Liver (tissue), 9 donors: ENCODE data around the gene DHRSX. TPM values are rescaled to one million over a fixed set of nuclear protein-coding genes. Genes with fewer than 3 reads are reported as not detected.

Experiments used
- DNase-seq: peaks from one replicate; pipeline ENCODE4 v3.0.0-alpha.2; 2017; ENCODE audit warnings: low spot score
- H3K27ac ChIP-seq, 2 donors: one replicate each; pipeline ENCODE4 v1.7.0; 2013; ENCODE audit warnings: inconsistent platforms in 2 of 2, low read length in 2 of 2, control low read depth in 1 of 2, low read depth in 1 of 2, mild to moderate bottlenecking in 1 of 2
- H3K27me3 ChIP-seq, 4 donors: one replicate each; pipeline versions ENCODE4 v1.6.1 to v1.7.0; 2013; ENCODE audit warnings: low read length in 3 of 4, inconsistent platforms in 1 of 4, mild to moderate bottlenecking in 1 of 4, moderate library complexity in 1 of 4; ENCODE audit not compliant: control insufficient read depth in 4 of 4, insufficient read depth in 4 of 4
- H3K36me3 ChIP-seq, 4 donors: one replicate each; pipeline versions ENCODE4 v1.6.1 to v1.7.0; 2013; ENCODE audit warnings: low read length in 3 of 4, mild to moderate bottlenecking in 3 of 4, low read depth in 1 of 4, moderate library complexity in 1 of 4; ENCODE audit not compliant: control insufficient read depth in 4 of 4, insufficient read depth in 3 of 4
- H3K4me1 ChIP-seq, 4 donors: one replicate each; pipeline versions ENCODE4 v1.6.1 to v1.7.0; 2013; ENCODE audit warnings: low read length in 3 of 4, mild to moderate bottlenecking in 3 of 4, moderate library complexity in 1 of 4; ENCODE audit not compliant: control insufficient read depth in 4 of 4, insufficient read depth in 4 of 4
- H3K4me3 ChIP-seq, 3 donors: one replicate each; pipeline versions ENCODE4 v1.6.1 to v1.7.0; 2013; ENCODE audit warnings: low read length in 3 of 3, control low read depth in 1 of 3, low read depth in 1 of 3, mild to moderate bottlenecking in 1 of 3
- H3K9ac ChIP-seq, 2 donors: one replicate each; pipeline ENCODE4 v1.7.0; 2013; ENCODE audit warnings: low read length in 2 of 2, mild to moderate bottlenecking in 2 of 2, moderate library complexity in 2 of 2, control low read depth in 1 of 2, low read depth in 1 of 2
- H3K9me3 ChIP-seq, 4 donors: one replicate each; pipeline versions ENCODE4 v1.6.1 to v1.7.0; 2013; ENCODE audit warnings: low read length in 3 of 4; ENCODE audit not compliant: control insufficient read depth in 4 of 4
- EGR1 ChIP-seq, 2 donors: IDR thresholded peaks; 2 replicates each; pipeline ENCODE4 v1.6.1; 2016 to 2018; ENCODE audit warnings: antibody characterized with exemption in 2 of 2, low read depth in 2 of 2
- FOXA1 ChIP-seq: IDR thresholded peaks from 2 replicates; pipeline ENCODE4 v1.6.1; 2016; ENCODE audit warnings: antibody characterized with exemption
- FOXA2 ChIP-seq: IDR thresholded peaks from 2 replicates; pipeline ENCODE4 v1.6.1; 2016; ENCODE audit warnings: antibody characterized with exemption
- GABPA ChIP-seq, 2 donors: IDR thresholded peaks in 1 of 2; conservative IDR thresholded peaks in 1 of 2; 2 replicates each; pipeline ENCODE4 v1.6.1; 2016; ENCODE audit warnings: antibody characterized with exemption in 2 of 2, mild to moderate bottlenecking in 1 of 2, moderate library complexity in 1 of 2
- HNF4A ChIP-seq, 2 donors: conservative IDR thresholded peaks; 2 replicates each; pipeline ENCODE4 v1.6.1; 2016; ENCODE audit warnings: antibody characterized with exemption in 2 of 2, mild to moderate bottlenecking in 2 of 2
- HNF4G ChIP-seq: IDR thresholded peaks from 2 replicates; pipeline ENCODE4 v1.6.1; 2016; ENCODE audit warnings: antibody characterized with exemption
- JUND ChIP-seq, 2 donors: IDR thresholded peaks; 2 replicates each; pipeline ENCODE4 v1.6.1; 2016; ENCODE audit warnings: antibody characterized with exemption in 2 of 2
- NR2F2 ChIP-seq: IDR thresholded peaks from 2 replicates; pipeline ENCODE4 v1.6.1; 2016; ENCODE audit warnings: antibody characterized with exemption
- RXRA ChIP-seq, 2 donors: IDR thresholded peaks; 2 replicates each; pipeline ENCODE4 v1.6.1; 2017 to 2018; ENCODE audit warnings: antibody characterized with exemption in 2 of 2, mild to moderate bottlenecking in 1 of 2
- TAF1 ChIP-seq: conservative IDR thresholded peaks from 2 replicates; pipeline ENCODE4 v1.6.1; 2016; ENCODE audit warnings: antibody characterized with exemption, mild to moderate bottlenecking
- WGBS: extraction: QIAGEN DNeasy Blood & Tissue Kit; methylation state at CpG from one replicate; pipeline ENCODE4 v1.1.7; 2013; 5-methylcytosine and 5-hydroxymethylcytosine counted together
- polyA plus RNA-seq, 2 donors: library from polyadenylated mRNA; stranded (reverse) in 1 of 2; unstranded in 1 of 2; fragments of 200-250 nt in 1 of 2; fragments of >200 nt in 1 of 2; fragmentation: Nextera tagmentation in 1 of 2; extraction: Ambion mirVana in 1 of 2; gene quantifications; one replicate each; pipeline versions ENCODE4 v1.2.1 to v1.2.3, GENCODE V29; 2013 to 2015
- total RNA-seq, 2 donors: library from RNA; depleted of rRNA; stranded (reverse); fragments of >200 nt; gene quantifications; one replicate each; pipeline ENCODE4 v1.2.3, GENCODE V29; 2014
- TF ChIP-seq, protein P1 (sequence below): fragments of 150-350 bp; IDR thresholded peaks from 2 replicates; pipeline ENCODE4 v1.5.1; 2017; ENCODE audit warnings: improper control_type of control experiment, low read depth, low read length; ENCODE audit not compliant: missing input control
- TF ChIP-seq, protein P2 (sequence below): IDR thresholded peaks from 2 replicates; pipeline ENCODE4 v1.6.1; 2016; ENCODE audit warnings: antibody characterized with exemption
- TF ChIP-seq, protein P3 (sequence below): IDR thresholded peaks from 2 replicates; pipeline ENCODE4 v1.6.1; 2016; ENCODE audit warnings: antibody characterized with exemption, mild to moderate bottlenecking
- TF ChIP-seq, protein P4 (sequence below): IDR thresholded peaks from 2 replicates; pipeline ENCODE4 v1.6.1; 2016; ENCODE audit warnings: antibody characterized with exemption
- donor health status: healthy.
- donor health status: healthy.
- donor health status: healthy.
- donor health status: healthy.
- donor health status: healthy.

DHRSX gene
- total and polyA plus RNA-seq, 4 donors, result 17.2 to 35.2 (median 23.3) TPM

DNA sequence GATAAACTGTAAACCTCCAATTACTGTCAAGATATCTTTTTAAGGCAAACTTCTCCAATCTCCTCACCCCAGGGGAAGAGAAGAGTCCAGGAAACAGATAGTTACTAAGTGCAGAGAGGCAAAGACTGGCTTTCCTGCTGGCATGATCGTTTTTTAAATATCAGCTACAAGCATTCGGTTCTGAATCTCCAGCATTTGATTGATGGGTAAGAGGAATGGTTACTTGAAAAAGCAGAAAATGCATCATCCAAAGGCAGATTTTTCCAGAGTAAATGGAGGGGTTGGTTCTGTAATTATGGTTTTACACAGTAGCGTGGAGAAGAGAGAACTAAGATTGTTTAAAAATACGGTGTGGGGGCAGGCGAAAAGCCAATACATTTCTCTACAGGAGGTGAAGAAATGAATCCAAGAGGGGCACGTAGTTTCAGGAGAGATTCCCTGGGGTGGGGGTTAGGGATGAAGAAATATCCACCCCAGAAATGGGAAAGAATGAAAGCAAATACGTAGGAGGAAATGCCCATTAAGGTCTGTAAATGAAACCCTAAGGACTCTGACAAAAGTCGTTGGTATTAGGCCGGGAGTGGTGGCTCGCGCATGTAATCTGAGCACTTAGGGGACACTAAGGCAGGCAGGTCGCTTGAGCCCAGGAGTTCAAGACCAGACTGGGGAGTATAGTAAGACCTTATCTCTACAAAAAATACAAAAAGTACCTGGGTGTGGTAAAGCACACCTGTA lies 248.3 kb downstream of the DHRSX start:
- H3K4me3 ChIP-seq, result no peak overlapping the region
- no peak overlapping the region for H3K27ac ChIP-seq
- no peaks in the 10 kb centered on the region for H3K36me3 ChIP-seq
- WGBS, result 95% methylated on average over 12 of the region's 12 CpGs
- H3K9ac ChIP-seq, result no peak overlapping the region
- peaks cover 0 to 3% (median 1%) of the 10 kb centered on the region in 4 donors for H3K9me3 ChIP-seq
- H3K27me3 ChIP-seq, result no peaks in the 10 kb centered on the region
- TF ChIP-seq, protein P1, sequence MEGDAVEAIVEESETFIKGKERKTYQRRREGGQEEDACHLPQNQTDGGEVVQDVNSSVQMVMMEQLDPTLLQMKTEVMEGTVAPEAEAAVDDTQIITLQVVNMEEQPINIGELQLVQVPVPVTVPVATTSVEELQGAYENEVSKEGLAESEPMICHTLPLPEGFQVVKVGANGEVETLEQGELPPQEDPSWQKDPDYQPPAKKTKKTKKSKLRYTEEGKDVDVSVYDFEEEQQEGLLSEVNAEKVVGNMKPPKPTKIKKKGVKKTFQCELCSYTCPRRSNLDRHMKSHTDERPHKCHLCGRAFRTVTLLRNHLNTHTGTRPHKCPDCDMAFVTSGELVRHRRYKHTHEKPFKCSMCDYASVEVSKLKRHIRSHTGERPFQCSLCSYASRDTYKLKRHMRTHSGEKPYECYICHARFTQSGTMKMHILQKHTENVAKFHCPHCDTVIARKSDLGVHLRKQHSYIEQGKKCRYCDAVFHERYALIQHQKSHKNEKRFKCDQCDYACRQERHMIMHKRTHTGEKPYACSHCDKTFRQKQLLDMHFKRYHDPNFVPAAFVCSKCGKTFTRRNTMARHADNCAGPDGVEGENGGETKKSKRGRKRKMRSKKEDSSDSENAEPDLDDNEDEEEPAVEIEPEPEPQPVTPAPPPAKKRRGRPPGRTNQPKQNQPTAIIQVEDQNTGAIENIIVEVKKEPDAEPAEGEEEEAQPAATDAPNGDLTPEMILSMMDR, result no peak
- TF ChIP-seq FOXA2, result no peak
- TF ChIP-seq, protein P2, sequence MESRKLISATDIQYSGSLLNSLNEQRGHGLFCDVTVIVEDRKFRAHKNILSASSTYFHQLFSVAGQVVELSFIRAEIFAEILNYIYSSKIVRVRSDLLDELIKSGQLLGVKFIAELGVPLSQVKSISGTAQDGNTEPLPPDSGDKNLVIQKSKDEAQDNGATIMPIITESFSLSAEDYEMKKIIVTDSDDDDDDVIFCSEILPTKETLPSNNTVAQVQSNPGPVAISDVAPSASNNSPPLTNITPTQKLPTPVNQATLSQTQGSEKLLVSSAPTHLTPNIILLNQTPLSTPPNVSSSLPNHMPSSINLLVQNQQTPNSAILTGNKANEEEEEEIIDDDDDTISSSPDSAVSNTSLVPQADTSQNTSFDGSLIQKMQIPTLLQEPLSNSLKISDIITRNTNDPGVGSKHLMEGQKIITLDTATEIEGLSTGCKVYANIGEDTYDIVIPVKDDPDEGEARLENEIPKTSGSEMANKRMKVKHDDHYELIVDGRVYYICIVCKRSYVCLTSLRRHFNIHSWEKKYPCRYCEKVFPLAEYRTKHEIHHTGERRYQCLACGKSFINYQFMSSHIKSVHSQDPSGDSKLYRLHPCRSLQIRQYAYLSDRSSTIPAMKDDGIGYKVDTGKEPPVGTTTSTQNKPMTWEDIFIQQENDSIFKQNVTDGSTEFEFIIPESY, result no peak
- TF ChIP-seq NR2F2, result no peak
- TF ChIP-seq EGR1 (IDR thresholded peaks at IDR 0.05; ENCODE audit: low read depth in 2 of 2), result no peak
- no peak for TF ChIP-seq GABPA (IDR thresholded peaks at IDR 0.05 in 1 of 2, conservative IDR thresholded peaks at IDR 0.05 in 1 of 2)
- TF ChIP-seq, protein P3, sequence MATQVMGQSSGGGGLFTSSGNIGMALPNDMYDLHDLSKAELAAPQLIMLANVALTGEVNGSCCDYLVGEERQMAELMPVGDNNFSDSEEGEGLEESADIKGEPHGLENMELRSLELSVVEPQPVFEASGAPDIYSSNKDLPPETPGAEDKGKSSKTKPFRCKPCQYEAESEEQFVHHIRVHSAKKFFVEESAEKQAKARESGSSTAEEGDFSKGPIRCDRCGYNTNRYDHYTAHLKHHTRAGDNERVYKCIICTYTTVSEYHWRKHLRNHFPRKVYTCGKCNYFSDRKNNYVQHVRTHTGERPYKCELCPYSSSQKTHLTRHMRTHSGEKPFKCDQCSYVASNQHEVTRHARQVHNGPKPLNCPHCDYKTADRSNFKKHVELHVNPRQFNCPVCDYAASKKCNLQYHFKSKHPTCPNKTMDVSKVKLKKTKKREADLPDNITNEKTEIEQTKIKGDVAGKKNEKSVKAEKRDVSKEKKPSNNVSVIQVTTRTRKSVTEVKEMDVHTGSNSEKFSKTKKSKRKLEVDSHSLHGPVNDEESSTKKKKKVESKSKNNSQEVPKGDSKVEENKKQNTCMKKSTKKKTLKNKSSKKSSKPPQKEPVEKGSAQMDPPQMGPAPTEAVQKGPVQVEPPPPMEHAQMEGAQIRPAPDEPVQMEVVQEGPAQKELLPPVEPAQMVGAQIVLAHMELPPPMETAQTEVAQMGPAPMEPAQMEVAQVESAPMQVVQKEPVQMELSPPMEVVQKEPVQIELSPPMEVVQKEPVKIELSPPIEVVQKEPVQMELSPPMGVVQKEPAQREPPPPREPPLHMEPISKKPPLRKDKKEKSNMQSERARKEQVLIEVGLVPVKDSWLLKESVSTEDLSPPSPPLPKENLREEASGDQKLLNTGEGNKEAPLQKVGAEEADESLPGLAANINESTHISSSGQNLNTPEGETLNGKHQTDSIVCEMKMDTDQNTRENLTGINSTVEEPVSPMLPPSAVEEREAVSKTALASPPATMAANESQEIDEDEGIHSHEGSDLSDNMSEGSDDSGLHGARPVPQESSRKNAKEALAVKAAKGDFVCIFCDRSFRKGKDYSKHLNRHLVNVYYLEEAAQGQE, result no peak
- no peak for TF ChIP-seq RXRA (IDR thresholded peaks at IDR 0.05)
- no peak for TF ChIP-seq TAF1
- TF ChIP-seq HNF4A (conservative IDR thresholded peaks at IDR 0.05), result no peak
- TF ChIP-seq HNF4G, result no peak
- H3K4me1 ChIP-seq, result no peaks in the 10 kb centered on the region
- no peak for DNase-seq

DNA sequence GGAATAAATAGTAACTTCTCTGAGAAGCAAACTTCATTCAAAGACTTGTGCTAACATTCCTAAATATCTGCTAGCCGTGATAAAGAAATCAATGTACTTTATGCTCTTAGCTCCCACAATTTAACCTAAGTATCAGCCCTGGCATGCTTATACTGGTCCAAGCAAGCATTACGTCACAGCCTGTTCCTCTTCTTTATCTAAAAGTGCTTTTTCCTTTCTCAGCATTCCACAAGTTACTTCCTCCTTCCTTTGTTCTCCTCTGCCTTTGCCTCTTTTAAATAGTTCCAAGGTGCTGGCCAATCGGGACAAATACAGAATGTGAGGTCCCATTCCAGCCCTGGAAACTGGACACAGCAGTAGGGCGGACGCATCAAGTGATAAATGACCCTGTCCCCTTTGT lies 249.6 kb downstream of the DHRSX start:
- WGBS, result 89% methylated on average over 5 of the region's 5 CpGs
- Histone ChIP-seq H3K27ac (no peak overlapping the region), H3K9ac (no peak overlapping the region), H3K4me3 (no peak overlapping the region), H3K36me3 (no peaks in the 10 kb centered on the region), H3K9me3 (peaks cover 0 to 3% (median 1%) of the 10 kb centered on the region in 4 donors), H3K4me1 (no peaks in the 10 kb centered on the region), H3K27me3 (no peaks in the 10 kb centered on the region)
- no peak for DNase-seq
- TF ChIP-seq, protein P4, sequence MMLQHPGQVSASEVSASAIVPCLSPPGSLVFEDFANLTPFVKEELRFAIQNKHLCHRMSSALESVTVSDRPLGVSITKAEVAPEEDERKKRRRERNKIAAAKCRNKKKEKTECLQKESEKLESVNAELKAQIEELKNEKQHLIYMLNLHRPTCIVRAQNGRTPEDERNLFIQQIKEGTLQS, result no peak
- TF ChIP-seq, protein P3, result no peak
- TF ChIP-seq GABPA (IDR thresholded peaks at IDR 0.05 in 1 of 2, conservative IDR thresholded peaks at IDR 0.05 in 1 of 2), result no peak
- TF ChIP-seq TAF1, result no peak
- no peak for TF ChIP-seq FOXA1
- TF ChIP-seq, protein P2, result no peak
- TF ChIP-seq HNF4G, result no peak
- TF ChIP-seq, protein P1, result no peak
- no peak for TF ChIP-seq JUND (IDR thresholded peaks at IDR 0.05)
- TF ChIP-seq NR2F2, result no peak
